Stimulated activated CD8-positive, alpha-beta memory T cell treated with anti-CD3 and anti-CD28 coated beads, Interleukin-4, amount 100 ng/mL, for 48 hours (primary cell): ENCODE results near the gene NCCRP1.
A peak's percentile ranks its signal among the peaks of the same experiment; 100 is the strongest.
"Not testable (repeated sequence)": the region's sequence is repeated elsewhere in the genome, so short reads cannot be mapped to it uniquely, and the experiment has no call there.

Experiments used
- DNase-seq: peaks from one replicate; pipeline ENCODE4 v3.0.0-alpha.2; 2020

The NCCRP1 gene

GRCh38 chr19:39211731-39212374 is 15.1 kb downstream of the NCCRP1 start:
- DNase-seq: no peak

- peak; percentile 81 for DNase-seq
These were observed 15.6 kb downstream of the NCCRP1 start for GRCh38 chr19:39212375-39212742.

GRCh38 chr19:39215323-39215722 is 18.6 kb downstream of the NCCRP1 start:
- DNase-seq: not testable (repeated sequence)

GRCh38 chr19:39217094-39217493 is 20.3 kb downstream of the NCCRP1 start:
- no peak for DNase-seq

GRCh38 chr19:39218230-39219007 is 21.7 kb downstream of the NCCRP1 start:
- no peak for DNase-seq

GRCh38 chr19:39219108-39219507 is 22.3 kb downstream of the NCCRP1 start:
- DNase-seq: not testable (repeated sequence)

- DNase-seq: peak; percentile 32
These were observed 27.0 kb downstream of the NCCRP1 start for GRCh38 chr19:39223703-39224279.

- no peak for DNase-seq
These were observed 28.1 kb downstream of the NCCRP1 start for GRCh38 chr19:39224910-39225309.

- no peak for DNase-seq
These were observed 33.5 kb downstream of the NCCRP1 start for GRCh38 chr19:39230096-39230764.

- DNase-seq: no peak
These were observed 35.9 kb downstream of the NCCRP1 start for GRCh38 chr19:39232708-39233107.

- DNase-seq: peak; percentile 56
These were observed 39.8 kb downstream of the NCCRP1 start for GRCh38 chr19:39236527-39236926.

- DNase-seq: peak; percentile 64
These were observed 40.7 kb downstream of the NCCRP1 start for GRCh38 chr19:39237200-39238184.

GRCh38 chr19:39238209-39238608 is 41.4 kb downstream of the NCCRP1 start:
- DNase-seq: no peak

GRCh38 chr19:39238944-39239343 is 42.2 kb downstream of the NCCRP1 start:
- no peak for DNase-seq

- DNase-seq: no peak
These were observed 43.7 kb downstream of the NCCRP1 start for GRCh38 chr19:39240421-39240820.

GRCh38 chr19:39243741-39244140 is 47.0 kb downstream of the NCCRP1 start:
- DNase-seq: not testable (repeated sequence)

GRCh38 chr19:39244410-39245100 is 47.8 kb downstream of the NCCRP1 start, which contains the start of gene IFNL3:
IFNL3 (minus strand) TSS chr19:39245006; CDS start chr19:39244967, 39 bp downstream.
- DNase-seq: not testable (repeated sequence)

GRCh38 chr19:39245166-39245565 is 48.4 kb downstream of the NCCRP1 start:
- not testable (repeated sequence) for DNase-seq

- DNase-seq: peak; percentile 62
These were observed 50.3 kb downstream of the NCCRP1 start for GRCh38 chr19:39246951-39247669.
